ENCODE data around the gene GPR15.

DNA sequence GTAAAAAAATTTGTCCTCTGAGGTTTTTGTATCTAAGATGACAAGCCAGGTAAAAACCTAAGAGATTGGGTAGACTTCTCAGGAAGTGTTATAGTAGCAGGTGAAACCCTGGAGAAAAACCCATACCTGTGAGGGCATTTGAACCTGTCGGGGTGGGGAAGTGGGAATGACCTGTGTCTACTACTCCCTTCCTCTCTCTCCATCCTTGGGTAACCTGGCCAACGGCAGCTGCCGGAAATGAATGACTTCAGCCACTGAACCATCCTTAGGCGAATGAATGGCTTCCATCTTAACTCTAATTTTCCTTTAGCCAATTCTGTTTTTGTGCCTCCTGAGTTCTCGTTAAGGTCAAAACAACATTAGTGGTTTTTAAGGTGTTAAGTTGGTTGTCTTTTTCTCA, 16.8 kb downstream of the GPR15 start:
- TF ChIP-seq, protein P1, sequence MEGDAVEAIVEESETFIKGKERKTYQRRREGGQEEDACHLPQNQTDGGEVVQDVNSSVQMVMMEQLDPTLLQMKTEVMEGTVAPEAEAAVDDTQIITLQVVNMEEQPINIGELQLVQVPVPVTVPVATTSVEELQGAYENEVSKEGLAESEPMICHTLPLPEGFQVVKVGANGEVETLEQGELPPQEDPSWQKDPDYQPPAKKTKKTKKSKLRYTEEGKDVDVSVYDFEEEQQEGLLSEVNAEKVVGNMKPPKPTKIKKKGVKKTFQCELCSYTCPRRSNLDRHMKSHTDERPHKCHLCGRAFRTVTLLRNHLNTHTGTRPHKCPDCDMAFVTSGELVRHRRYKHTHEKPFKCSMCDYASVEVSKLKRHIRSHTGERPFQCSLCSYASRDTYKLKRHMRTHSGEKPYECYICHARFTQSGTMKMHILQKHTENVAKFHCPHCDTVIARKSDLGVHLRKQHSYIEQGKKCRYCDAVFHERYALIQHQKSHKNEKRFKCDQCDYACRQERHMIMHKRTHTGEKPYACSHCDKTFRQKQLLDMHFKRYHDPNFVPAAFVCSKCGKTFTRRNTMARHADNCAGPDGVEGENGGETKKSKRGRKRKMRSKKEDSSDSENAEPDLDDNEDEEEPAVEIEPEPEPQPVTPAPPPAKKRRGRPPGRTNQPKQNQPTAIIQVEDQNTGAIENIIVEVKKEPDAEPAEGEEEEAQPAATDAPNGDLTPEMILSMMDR (IDR thresholded peaks at IDR 0.05): no peak
- no peak for TF ChIP-seq POLR2A (IDR thresholded peaks at IDR 0.05)
